NK-92 (cell line): ENCODE measurements around the gene FAM3C.

ENCODE experiments used
- DNase-seq: peaks from one replicate; lab custom pipeline; 2025; ENCODE audit not compliant: unreplicated experiment; lab: John Stamatoyannopoulos, UW

FAM3C gene

DNA sequence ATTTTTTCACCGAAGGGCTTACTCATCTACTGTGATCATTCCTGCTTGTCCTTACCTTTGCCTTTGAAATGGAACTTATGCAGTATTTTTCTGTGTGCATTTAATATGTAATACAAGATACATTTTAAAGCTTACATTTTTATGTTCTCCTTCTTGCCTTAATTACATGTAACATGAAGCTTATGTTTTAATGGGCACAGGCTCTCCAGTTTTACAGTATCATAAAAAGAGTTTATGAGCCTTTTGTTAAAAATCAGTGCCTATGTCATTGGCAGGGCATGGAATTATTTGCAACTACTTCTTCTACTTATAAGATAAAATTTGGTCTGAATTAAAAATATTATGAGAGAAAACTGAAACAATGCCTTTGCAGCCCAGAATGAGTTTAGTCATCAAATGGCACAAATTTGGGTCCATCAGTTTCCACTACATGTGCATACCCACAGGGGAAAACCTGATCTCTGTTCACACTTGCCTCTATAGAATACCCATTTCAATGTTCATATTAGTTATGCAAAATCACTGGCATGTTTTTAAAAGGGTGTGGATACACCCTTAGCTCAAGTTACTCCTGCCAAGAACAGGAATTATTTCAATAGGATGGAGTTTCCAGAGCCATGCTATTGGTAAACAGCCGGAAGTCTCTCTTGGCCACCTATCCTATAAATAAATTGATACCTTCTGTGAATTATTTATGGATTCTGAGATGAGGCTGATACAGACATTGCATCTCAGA lies 95.3 kb downstream of the FAM3C start:
- no peak for DNase-seq
